Spinal cord (tissue), 10 donors: Measurements from ENCODE around the gene ASS1. TPM values are rescaled to one million over a fixed set of nuclear protein-coding genes. Genes with fewer than 3 reads are reported as not detected.
A peak's percentile ranks its signal among the peaks of the same experiment; 100 is the strongest.

Source experiments
- DNase-seq, 6 donors: peaks; one replicate each; pipeline versions ENCODE4 v3.0.0 to v3.0.0-alpha.2; 2013 to 2015; ENCODE audit warnings: low spot score in 6 of 6, low read depth in 4 of 6
- H3K27ac ChIP-seq: one replicate; pipeline ENCODE4 v1.5.1; 2013; ENCODE audit warnings: low read depth, low read length, control low read depth
- H3K27me3 ChIP-seq: one replicate; pipeline ENCODE4 v1.6.1; 2013; ENCODE audit warnings: low read length; ENCODE audit not compliant: control insufficient read depth, insufficient read depth
- H3K36me3 ChIP-seq: one replicate; pipeline ENCODE4 v1.6.1; 2013; ENCODE audit warnings: low read length; ENCODE audit not compliant: control insufficient read depth, insufficient read depth
- H3K4me1 ChIP-seq: one replicate; pipeline ENCODE4 v1.6.1; 2013; ENCODE audit warnings: low read length; ENCODE audit not compliant: control insufficient read depth, insufficient read depth
- H3K4me3 ChIP-seq: one replicate; pipeline ENCODE4 v1.5.1; 2013; ENCODE audit warnings: low read depth, low read length, control low read depth
- H3K9me3 ChIP-seq: one replicate; pipeline ENCODE4 v1.6.1; 2013; ENCODE audit warnings: low read length; ENCODE audit not compliant: control insufficient read depth, insufficient read depth
- WGBS: methylation state at CpG from one replicate; pipeline ENCODE4 v1.1.5; 2013; ENCODE audit warnings: missing lambda C conversion rate; ENCODE audit not compliant: insufficient coverage; 5-methylcytosine and 5-hydroxymethylcytosine counted together
- polyA plus RNA-seq, 2 donors: library from polyadenylated mRNA; unstranded; fragments of 120-200 nt; gene quantifications; one replicate each; pipeline ENCODE4 v1.2.1, GENCODE V29; 2013; ENCODE audit not compliant: insufficient read length in 2 of 2
- total RNA-seq, 2 donors: library from RNA; depleted of rRNA in 1 of 2; stranded (reverse); fragments of 120-200 nt in 1 of 2; fragments of >200 nt in 1 of 2; gene quantifications; one replicate each; pipeline versions ENCODE4 v1.2.3 to v1.2.4, GENCODE V29; 2013 to 2014
- donor health status: healthy.

The ASS1 gene
- total and polyA plus RNA-seq, 4 donors: 40.2 to 234 (median 62.9) TPM

DNA sequence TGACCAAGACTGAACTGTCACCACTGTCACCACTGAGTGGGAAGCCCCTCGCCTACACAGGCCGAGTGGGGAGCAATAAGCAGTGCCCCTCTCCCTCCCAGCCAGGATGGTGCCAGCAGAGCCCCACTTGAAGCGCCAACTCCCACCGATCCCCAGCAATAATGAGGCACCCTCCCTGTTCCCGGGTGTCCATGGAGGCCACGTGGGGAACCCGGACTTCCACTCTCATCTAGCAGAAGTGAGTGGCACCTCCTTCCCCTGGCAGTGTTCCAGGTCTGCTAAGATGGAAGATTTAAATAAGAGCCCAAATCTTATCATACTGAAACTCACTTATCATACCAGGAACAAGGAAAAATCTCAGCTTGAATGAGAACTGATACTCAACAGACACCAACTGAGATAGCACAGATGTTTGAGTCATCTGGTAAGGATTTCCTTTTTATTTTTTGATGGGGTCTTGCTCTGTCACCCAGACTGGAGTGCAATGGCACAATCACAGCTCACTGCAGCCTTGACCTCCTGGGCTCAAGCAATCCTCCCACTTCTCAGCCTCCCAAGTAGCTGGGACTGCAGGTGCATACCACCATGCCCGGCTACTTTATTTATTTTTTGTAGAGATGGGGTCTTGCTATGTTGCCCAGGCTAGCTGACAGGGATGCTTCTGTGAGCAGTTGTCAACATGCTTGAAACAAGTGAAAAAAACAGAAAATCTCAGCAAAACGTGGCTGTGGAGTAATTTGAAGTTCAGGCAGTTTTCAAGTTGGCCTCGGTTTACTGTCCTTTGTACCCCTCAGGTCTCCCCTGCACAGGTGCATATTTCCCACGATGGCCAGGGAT lies 29.6 kb upstream of the ASS1 start:
- WGBS: 90% methylated on average over 6 of the region's 11 CpGs
- H3K36me3 ChIP-seq: no peaks in the 10 kb centered on the region
- no peaks in the 10 kb centered on the region for H3K9me3 ChIP-seq
- H3K4me3 ChIP-seq: no peak overlapping the region
- DNase-seq: no peak
- H3K27me3 ChIP-seq: peaks cover 2% of the 10 kb centered on the region
- no peaks in the 10 kb centered on the region for H3K4me1 ChIP-seq
- H3K27ac ChIP-seq: no peak overlapping the region

- Histone ChIP-seq H3K4me3 (no peak overlapping the region), H3K4me1 (peaks cover 16% of the 10 kb centered on the region), H3K27me3 (no peaks in the 10 kb centered on the region), H3K27ac (no peak overlapping the region), H3K9me3 (no peaks in the 10 kb centered on the region), H3K36me3 (no peaks in the 10 kb centered on the region)
- 62% methylated on average over 3 of the region's 5 CpGs for WGBS
- DNase-seq: no peak
These were observed 27.2 kb upstream of the ASS1 start for GRCh38 chr9:130417602-130418001.

DNA sequence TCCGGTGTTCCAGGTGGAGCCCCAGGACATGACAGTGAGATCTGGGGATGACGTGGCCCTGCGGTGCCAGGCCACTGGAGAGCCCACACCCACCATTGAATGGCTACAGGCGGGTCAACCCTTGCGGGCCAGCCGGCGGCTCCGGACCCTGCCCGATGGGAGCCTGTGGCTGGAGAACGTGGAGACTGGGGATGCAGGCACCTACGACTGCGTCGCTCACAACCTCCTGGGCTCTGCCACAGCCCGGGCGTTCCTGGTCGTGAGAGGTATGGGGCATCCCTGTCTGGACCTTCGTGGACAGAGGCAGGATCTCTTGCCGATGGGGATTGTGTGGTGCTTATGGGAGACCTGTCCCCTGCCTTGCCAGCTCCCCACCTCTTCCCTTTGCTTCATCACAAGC lies 26.0 kb upstream of the ASS1 start:
- Histone ChIP-seq H3K36me3 (no peaks in the 10 kb centered on the region), H3K27me3 (no peaks in the 10 kb centered on the region), H3K4me1 (peaks cover 26% of the 10 kb centered on the region), H3K4me3 (no peak overlapping the region), H3K27ac (no peak overlapping the region), H3K9me3 (no peaks in the 10 kb centered on the region)
- WGBS: 95% methylated on average over 16 of the region's 18 CpGs
- no peak for DNase-seq

- Histone ChIP-seq H3K36me3 (no peaks in the 10 kb centered on the region), H3K27me3 (no peaks in the 10 kb centered on the region), H3K4me1 (peaks cover 26% of the 10 kb centered on the region), H3K27ac (no peak overlapping the region), H3K4me3 (no peak overlapping the region), H3K9me3 (no peaks in the 10 kb centered on the region)
- no peak for DNase-seq
- 92% methylated on average over 6 of the region's 8 CpGs for WGBS
These were observed 25.2 kb upstream of the ASS1 start for GRCh38 chr9:130419521-130420035.

GRCh38 chr9:130421154-130421801 lies 23.5 kb upstream of the ASS1 start:
- Histone ChIP-seq H3K27me3 (peaks cover 2% of the 10 kb centered on the region), H3K9me3 (no peaks in the 10 kb centered on the region), H3K4me3 (no peak overlapping the region), H3K36me3 (peaks cover 3% of the 10 kb centered on the region), H3K4me1 (peaks cover 26% of the 10 kb centered on the region), H3K27ac (no peak overlapping the region)
- WGBS: 41% methylated on average over 8 of the region's 17 CpGs
- peak in 1 of 6 donors; percentile 28 for DNase-seq

DNA sequence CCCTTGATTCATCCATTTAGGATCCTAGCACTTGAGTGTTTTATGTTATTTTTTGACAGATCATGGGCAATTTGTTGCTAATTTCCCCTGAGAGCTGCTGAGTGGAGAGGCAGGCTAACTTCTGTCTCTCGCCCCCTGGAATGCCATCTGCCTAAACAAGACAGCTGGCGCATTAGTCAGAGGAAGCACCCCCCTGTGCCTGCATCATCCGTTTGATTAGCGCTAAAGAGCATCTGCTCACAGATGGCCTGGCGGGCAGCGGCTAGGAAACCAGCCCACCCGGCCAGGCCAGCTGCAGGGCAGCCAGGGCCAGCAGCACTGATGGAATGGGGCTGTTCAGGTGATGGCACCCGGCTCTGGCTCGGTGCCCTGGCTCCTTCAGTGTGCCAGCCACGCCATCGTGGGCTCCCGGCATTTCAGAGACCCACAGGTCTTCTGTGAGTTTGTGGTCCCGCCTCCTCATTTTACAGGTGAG lies 22.9 kb upstream of the ASS1 start:
- WGBS: 29% methylated on average over 13 of the region's 13 CpGs
- H3K36me3 ChIP-seq: peaks cover 3% of the 10 kb centered on the region
- H3K4me3 ChIP-seq: no peak overlapping the region
- peak in 4 of 6 donors; percentile 50 to 96 (median 76) for DNase-seq
- peaks cover 27% of the 10 kb centered on the region for H3K4me1 ChIP-seq
- H3K9me3 ChIP-seq: no peaks in the 10 kb centered on the region
- no peak overlapping the region for H3K27ac ChIP-seq
- H3K27me3 ChIP-seq: peaks cover 2% of the 10 kb centered on the region

- WGBS: 69% methylated on average over 10 of the region's 10 CpGs
- Histone ChIP-seq H3K4me1 (peaks cover 32% of the 10 kb centered on the region), H3K9me3 (no peaks in the 10 kb centered on the region), H3K27me3 (peaks cover 2% of the 10 kb centered on the region), H3K36me3 (peaks cover 10% of the 10 kb centered on the region), H3K27ac (no peak overlapping the region), H3K4me3 (no peak overlapping the region)
- DNase-seq: no peak
These were observed 22.2 kb upstream of the ASS1 start for GRCh38 chr9:130422546-130422945.

- Histone ChIP-seq H3K36me3 (peaks cover 10% of the 10 kb centered on the region), H3K27ac (peak overlapping the region; percentile 57), H3K4me3 (no peak overlapping the region), H3K4me1 (peaks cover 32% of the 10 kb centered on the region), H3K27me3 (peaks cover 2% of the 10 kb centered on the region), H3K9me3 (no peaks in the 10 kb centered on the region)
- peak in 2 of 6 donors; percentile 65 to 89 for DNase-seq
- WGBS: 34% methylated on average over 8 of the region's 8 CpGs
These were observed 21.5 kb upstream of the ASS1 start for GRCh38 chr9:130423272-130423671.

DNA sequence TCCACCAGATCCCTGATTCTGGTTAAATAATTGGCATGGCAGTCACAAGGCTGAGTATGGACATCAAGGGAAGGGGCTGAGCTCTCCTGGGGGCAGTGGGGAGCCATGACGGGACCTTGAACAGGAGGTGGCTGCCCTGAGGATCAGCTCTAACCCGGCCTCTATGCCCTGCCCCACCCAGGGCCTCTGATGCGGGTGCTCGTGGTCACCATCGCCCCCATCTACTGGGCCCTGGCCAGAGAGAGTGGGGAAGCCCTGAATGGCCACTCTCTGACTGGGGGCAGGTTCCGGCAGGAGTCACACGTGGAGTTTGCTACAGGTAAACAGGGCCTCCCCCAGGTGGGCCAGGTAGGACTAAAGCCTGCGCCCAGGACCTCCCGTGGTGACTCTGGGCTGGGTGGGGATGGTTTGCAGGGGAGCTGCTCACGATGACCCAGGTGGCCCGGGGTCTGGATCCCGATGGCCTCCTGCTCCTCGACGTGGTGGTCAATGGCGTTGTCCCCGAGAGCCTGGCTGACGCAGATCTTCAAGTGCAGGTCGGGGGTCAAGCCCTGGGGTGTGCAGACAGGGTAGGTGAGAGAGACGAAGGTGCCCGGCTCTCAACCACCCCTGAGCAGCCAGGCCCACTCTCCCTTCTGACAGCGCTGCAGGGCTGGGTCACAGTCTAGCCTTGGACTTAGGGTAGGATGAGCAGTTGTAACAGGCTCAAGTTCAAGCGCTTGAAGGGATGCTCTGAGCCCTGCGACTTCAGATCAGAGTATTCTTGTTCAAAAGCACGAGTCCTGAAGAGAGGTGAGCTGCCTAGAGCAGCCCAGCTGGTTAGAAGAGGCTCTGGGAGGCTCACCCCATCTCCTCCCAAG lies 19.9 kb upstream of the ASS1 start:
- no peak for DNase-seq
- H3K27ac ChIP-seq: no peak overlapping the region
- peaks cover 2% of the 10 kb centered on the region for H3K27me3 ChIP-seq
- H3K36me3 ChIP-seq: peaks cover 10% of the 10 kb centered on the region
- no peaks in the 10 kb centered on the region for H3K9me3 ChIP-seq
- peaks cover 32% of the 10 kb centered on the region for H3K4me1 ChIP-seq
- no peak overlapping the region for H3K4me3 ChIP-seq
- 93% methylated on average over 21 of the region's 24 CpGs for WGBS
